Measurements from ENCODE around the gene MSH3. TPM values are rescaled to one million over a fixed set of nuclear protein-coding genes. Genes with fewer than 3 reads are reported as not detected.

The MSH3 gene
- total RNA-seq, 1 experiment from 2014 or later = 12.9 TPM

DNA sequence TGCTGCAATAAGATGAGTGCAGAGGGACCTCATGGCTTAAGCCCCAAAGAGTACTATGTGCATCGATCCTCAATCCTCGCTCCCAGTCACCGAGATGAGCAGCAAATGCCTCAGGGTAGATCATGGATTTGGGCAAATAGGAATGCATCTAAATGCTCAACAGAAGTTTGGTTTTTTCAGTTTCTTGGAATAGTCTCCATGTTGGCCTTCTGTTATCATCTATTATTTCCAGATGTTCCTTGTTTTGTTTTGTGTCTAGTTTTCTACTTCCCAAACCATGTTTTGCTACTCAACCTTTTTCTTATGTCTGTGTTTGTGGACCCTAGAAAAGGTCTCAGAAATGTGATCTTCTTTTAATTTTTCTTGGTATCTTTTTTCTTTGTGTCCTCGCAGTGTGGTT is 262.2 kb downstream of the MSH3 start:
- no peak overlapping the region for H3K4me3 ChIP-seq
- no peak for DNase-seq (ENCODE audit: low read depth in 1 of 2, low spot score in 2 of 2)
- no peaks in the 10 kb centered on the region for H3K27me3 ChIP-seq (replicated peaks)
- H3K27ac ChIP-seq = no peak overlapping the region
- H3K4me1 ChIP-seq (replicated peaks) = peaks cover 31% of the 10 kb centered on the region
- no peaks in the 10 kb centered on the region for H3K9me3 ChIP-seq (replicated peaks)
- no peaks in the 10 kb centered on the region for H3K36me3 ChIP-seq

- Histone ChIP-seq H3K27me3 (replicated peaks) (no peaks in the 10 kb centered on the region), H3K9me3 (replicated peaks) (no peaks in the 10 kb centered on the region), H3K4me1 (replicated peaks) (peaks cover 31% of the 10 kb centered on the region), H3K27ac (no peak overlapping the region), H3K36me3 (no peaks in the 10 kb centered on the region), H3K4me3 (no peak overlapping the region)
- no peak for DNase-seq (ENCODE audit: low read depth in 1 of 2, low spot score in 2 of 2)
These were observed 263.2 kb downstream of the MSH3 start for GRCh38 chr5:80917631-80918030.

GRCh38 chr5:80919678-80920196 is 265.3 kb downstream of the MSH3 start:
- Histone ChIP-seq H3K4me1 (replicated peaks) (peaks cover 34% of the 10 kb centered on the region), H3K27ac (peak overlapping the region; percentile 14; the same call in 1 of the 2 replicates), H3K27me3 (replicated peaks) (no peaks in the 10 kb centered on the region), H3K4me3 (no peak overlapping the region), H3K36me3 (no peaks in the 10 kb centered on the region), H3K9me3 (replicated peaks) (no peaks in the 10 kb centered on the region)
- peak in 1 of 2 experiments; percentile 27 for DNase-seq (ENCODE audit: low read depth in 1 of 2, low spot score in 2 of 2)

DNA sequence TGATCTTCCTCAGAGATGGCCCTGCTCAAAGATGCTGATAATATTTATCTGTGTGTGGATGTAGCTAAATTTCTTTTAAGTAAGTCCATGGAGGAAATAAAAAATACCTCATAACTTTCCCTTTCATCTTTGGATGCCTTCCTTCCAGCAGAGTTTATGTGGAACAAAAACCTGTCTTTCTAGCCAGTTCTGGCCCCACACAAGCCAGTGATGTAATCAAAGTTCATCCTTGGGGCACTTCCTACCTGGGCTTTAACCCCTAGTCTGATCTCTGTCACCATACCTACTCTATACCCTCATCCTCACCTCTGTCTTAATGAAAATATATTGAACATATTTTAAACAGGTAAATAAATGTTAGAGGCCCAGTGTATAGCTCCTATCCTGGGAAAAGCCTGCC is 265.9 kb downstream of the MSH3 start:
- DNase-seq (ENCODE audit: low read depth in 1 of 2, low spot score in 2 of 2) = no peak
- H3K9me3 ChIP-seq (replicated peaks) = no peaks in the 10 kb centered on the region
- no peaks in the 10 kb centered on the region for H3K36me3 ChIP-seq
- no peaks in the 10 kb centered on the region for H3K27me3 ChIP-seq (replicated peaks)
- H3K4me3 ChIP-seq = no peak overlapping the region
- H3K4me1 ChIP-seq (replicated peaks) = peaks cover 40% of the 10 kb centered on the region
- H3K27ac ChIP-seq = peak overlapping the region; percentile 14; the same call in 1 of the 2 replicates

DNA sequence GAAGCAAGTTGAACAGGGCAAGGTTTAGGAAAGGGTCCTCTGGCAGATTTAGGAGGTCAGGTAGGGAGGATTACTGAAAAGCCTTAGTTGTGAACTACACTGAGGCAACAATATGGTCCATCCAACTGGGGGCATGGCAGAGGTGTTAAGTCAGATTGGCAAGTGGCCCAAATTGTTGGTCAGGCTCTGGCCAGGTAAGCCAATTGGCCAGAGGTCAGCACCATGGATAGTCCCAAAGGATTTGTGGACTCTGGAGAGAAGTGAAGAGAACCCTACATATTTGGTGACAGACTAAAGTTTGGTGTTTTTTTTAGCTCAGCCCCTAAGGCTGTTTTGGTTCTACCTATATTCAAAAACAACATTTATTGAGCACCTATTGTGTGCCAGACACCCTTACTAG is 266.6 kb downstream of the MSH3 start:
- DNase-seq (ENCODE audit: low read depth in 1 of 2, low spot score in 2 of 2) = no peak
- no peak overlapping the region for H3K27ac ChIP-seq
- H3K27me3 ChIP-seq (replicated peaks) = no peaks in the 10 kb centered on the region
- peaks cover 42% of the 10 kb centered on the region for H3K4me1 ChIP-seq (replicated peaks)
- no peaks in the 10 kb centered on the region for H3K36me3 ChIP-seq
- H3K9me3 ChIP-seq (replicated peaks) = no peaks in the 10 kb centered on the region
- H3K4me3 ChIP-seq = no peak overlapping the region

DNA sequence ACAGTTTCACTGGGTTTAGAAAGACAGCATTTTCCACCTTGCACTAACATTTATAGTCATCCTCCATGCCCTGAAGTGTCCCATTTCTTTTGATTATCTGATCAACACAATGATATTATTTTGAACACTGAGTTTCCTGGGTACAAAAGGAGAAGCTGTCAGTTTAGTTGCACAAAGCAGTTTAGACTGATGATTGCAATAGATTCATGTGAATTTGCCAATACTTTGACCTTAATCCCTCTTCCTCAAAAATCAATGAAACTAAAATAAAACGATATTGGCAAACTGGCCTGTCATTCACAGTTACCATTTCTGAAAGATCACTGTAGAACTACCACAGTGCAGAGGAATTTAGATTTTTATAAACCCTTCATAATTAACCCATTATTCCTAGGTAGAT is 271.5 kb downstream of the MSH3 start:
- Histone ChIP-seq H3K36me3 (no peaks in the 10 kb centered on the region), H3K27ac (no peak overlapping the region), H3K27me3 (replicated peaks) (no peaks in the 10 kb centered on the region), H3K4me3 (no peak overlapping the region), H3K9me3 (replicated peaks) (no peaks in the 10 kb centered on the region), H3K4me1 (replicated peaks) (peaks cover 16% of the 10 kb centered on the region)
- no peak for DNase-seq (ENCODE audit: low read depth in 1 of 2, low spot score in 2 of 2)

Other genes starting within 250 kb of the MSH3 start
- gene ZFYVE16, start 246.6 kb upstream of the MSH3 start, total RNA-seq (2014; rRNA removed; shearing (Covaris generic)) = 30.1 and 30.9 TPM in 2 replicates
- 2.1 and 3.9 TPM in 2 replicates for gene FAM151B, start 166.6 kb upstream of the MSH3 start, total RNA-seq (2014; rRNA removed; shearing (Covaris generic))
- not detected in 2 replicates for gene ANKRD34B, start 84.4 kb upstream of the MSH3 start, total RNA-seq (2014; rRNA removed; shearing (Covaris generic))
- 145 and 147 TPM in 2 replicates for gene DHFR, start 331 bp downstream of the MSH3 start, total RNA-seq (2014; rRNA removed; shearing (Covaris generic))

Data from SJSA1 (cell line).